Measurements from ENCODE around the gene DUSP22. TPM values are rescaled to one million over a fixed set of nuclear protein-coding genes. Genes with fewer than 3 reads are reported as not detected.
"Not testable (repeated sequence)": the region's sequence is repeated elsewhere in the genome, so short reads cannot be mapped to it uniquely, and the experiment has no call there.

DUSP22 gene
- total and polyA plus RNA-seq, 2 donors (not counting 1 experiment from before 2014, with no cell fraction given), result 117 to 133 TPM

- peaks cover 0 to 27% of the 10 kb centered on the region in 2 experiments for H3K36me3 ChIP-seq (replicated peaks in 1 of 2; ENCODE audit: control extremely low read depth in 1 of 2, control insufficient read depth in 1 of 2, extremely low read depth in 1 of 2, insufficient read depth in 2 of 2, low read length in 1 of 2)
- H2AFZ ChIP-seq (ENCODE audit: insufficient read depth, low read depth, low read length, poor library complexity, severe bottlenecking), result no peak overlapping the region
- DNase-seq (no peak), ATAC-seq (ENCODE audit: low read depth) (no peak)
- CTCF ChIA-PET, result interaction anchor here (0.7 to 1.4 kb wide), 3 partner anchors 28 to 58 kb away, joined by 3 to 5 read pairs (median 3); no protein-coding TSS in a partner anchor
- POLR2A ChIA-PET, result no interaction called here
- no peak overlapping the region for H3K27ac ChIP-seq (ENCODE audit: low read length in 2 of 2)
- TF ChIP-seq EZH2 (IDR thresholded peaks at IDR 0.05; ENCODE audit: borderline replicate concordance, insufficient read depth, low read depth, low read length, poor library complexity, severe bottlenecking), result no peak
- H3K4me3 Mint-ChIP-seq, result peak overlapping the region; percentile 11
- no peaks in the 10 kb centered on the region for H3K27me3 ChIP-seq (replicated peaks in 1 of 4; ENCODE audit: control extremely low read depth in 1 of 4, control insufficient read depth in 3 of 4, insufficient read depth in 4 of 4, low read length in 3 of 4)
- H3K4me1 Mint-ChIP-seq, result peaks cover 46% of the 10 kb centered on the region
- no peaks in the 10 kb centered on the region for H4K20me1 ChIP-seq (ENCODE audit: control insufficient read depth, insufficient read depth, low read length, poor library complexity, severe bottlenecking)
- no peak overlapping the region for H3K9ac ChIP-seq (ENCODE audit: low read length)
- no peaks in the 10 kb centered on the region for H3K9me3 ChIP-seq (ENCODE audit: control extremely low read depth in 1 of 3, control insufficient read depth in 2 of 3, insufficient read depth in 1 of 3, low read length in 2 of 3)
- H3K27me3 Mint-ChIP-seq, result no peaks in the 10 kb centered on the region
- no peak overlapping the region for H3K4me3 ChIP-seq (ENCODE audit: control extremely low read depth in 1 of 5, extremely low read depth in 1 of 5, insufficient read depth in 1 of 5, low read depth in 2 of 5, low read length in 4 of 5)
- H3K79me2 ChIP-seq (ENCODE audit: control insufficient read depth, insufficient read depth, low read length), result peaks cover 3% of the 10 kb centered on the region
- intact Hi-C loops (cut with micrococcal nuclease), result no loop called here
- WGBS (ENCODE audit: insufficient coverage), result 70% methylated on average over 4 of the region's 6 CpGs
- H3K9me3 Mint-ChIP-seq (ENCODE audit: insufficient read depth), result no peaks in the 10 kb centered on the region
- H3K27ac Mint-ChIP-seq, result no peak overlapping the region
- H3K4me2 ChIP-seq (replicated peaks; ENCODE audit: low read depth, low read length, poor library complexity, severe bottlenecking), result no peak overlapping the region
- H3K4me1 ChIP-seq (ENCODE audit: control insufficient read depth in 2 of 2, insufficient read depth in 2 of 2, low read length in 2 of 2), result peaks cover 48 to 53% of the 10 kb centered on the region in 2 donors
These were observed 7.1 kb upstream of the DUSP22 start for GRCh38 chr6:285030-285771.

DNA sequence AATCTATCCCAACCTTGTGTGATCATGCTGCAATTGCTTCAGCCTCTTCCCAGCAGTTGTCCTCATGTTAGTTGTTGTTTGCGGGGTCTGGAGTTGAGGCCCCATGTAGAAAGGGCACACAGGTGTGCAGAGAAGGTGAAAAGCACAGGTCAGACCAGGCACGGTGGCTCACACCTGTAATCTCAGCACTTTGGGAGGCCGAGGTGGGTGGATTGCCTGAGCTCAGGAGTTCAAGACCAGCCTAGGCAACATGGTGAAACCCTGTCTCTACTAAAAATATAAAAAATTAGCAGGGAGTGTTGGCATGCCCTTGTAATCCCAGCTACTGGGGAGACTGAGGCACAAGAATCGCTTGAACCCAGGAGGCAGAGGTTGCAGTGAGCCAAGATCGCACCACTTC, 6.4 kb upstream of the DUSP22 start:
- H3K79me2 ChIP-seq (ENCODE audit: control insufficient read depth, insufficient read depth, low read length); H2AFZ ChIP-seq (ENCODE audit: insufficient read depth, low read depth, low read length, poor library complexity, severe bottlenecking); H4K20me1 ChIP-seq (ENCODE audit: control insufficient read depth, insufficient read depth, low read length, poor library complexity, severe bottlenecking); DNase-seq; H3K4me3 ChIP-seq (ENCODE audit: control extremely low read depth in 1 of 5, extremely low read depth in 1 of 5, insufficient read depth in 1 of 5, low read depth in 2 of 5, low read length in 4 of 5); H3K9ac ChIP-seq (ENCODE audit: low read length); H3K9me3 ChIP-seq (ENCODE audit: control extremely low read depth in 1 of 3, control insufficient read depth in 2 of 3, insufficient read depth in 1 of 3, low read length in 2 of 3); H3K27me3 ChIP-seq (replicated peaks in 1 of 4; ENCODE audit: control extremely low read depth in 1 of 4, control insufficient read depth in 3 of 4, insufficient read depth in 4 of 4, low read length in 3 of 4); H3K9me3 Mint-ChIP-seq (ENCODE audit: insufficient read depth); intact Hi-C loops (cut with micrococcal nuclease); ATAC-seq (ENCODE audit: low read depth); H3K27me3 Mint-ChIP-seq: not testable (repeated sequence)
- Histone ChIP-seq H3K4me2 (replicated peaks; ENCODE audit: low read depth, low read length, poor library complexity, severe bottlenecking) (peak overlapping the region; percentile 62), H3K4me1 (ENCODE audit: control insufficient read depth in 2 of 2, insufficient read depth in 2 of 2, low read length in 2 of 2) (peaks cover 55 to 60% of the 10 kb centered on the region in 2 donors), H3K27ac (ENCODE audit: low read length in 2 of 2) (peak overlapping the region in 1 of 2 donors; percentile 95), H3K36me3 (replicated peaks in 1 of 2; ENCODE audit: control extremely low read depth in 1 of 2, control insufficient read depth in 1 of 2, extremely low read depth in 1 of 2, insufficient read depth in 2 of 2, low read length in 1 of 2) (peaks cover 0 to 25% of the 10 kb centered on the region in 2 experiments)
- Mint-ChIP-seq H3K27ac (peak overlapping the region; percentile 57), H3K4me1 (peaks cover 49% of the 10 kb centered on the region), H3K4me3 (peak overlapping the region; percentile 11)
- ChIA-PET POLR2A (interaction anchor here (0.7 to 1.6 kb wide), 3 partner anchors 51 to 64 kb away, joined by 3 to 5 read pairs (median 4); no protein-coding TSS in a partner anchor), CTCF (interaction anchor here (0.7 to 1.9 kb wide), 8 partner anchors 27 to 119 kb away, joined by 3 to 7 read pairs (median 4); no protein-coding TSS in a partner anchor)
- 94% methylated on average over 3 of the region's 5 CpGs for WGBS (ENCODE audit: insufficient coverage)
